GM12872 (cell line): ENCODE measurements around the gene RPAP2.

Experiments
- TF ChIP-seq, protein P1 (sequence below): IDR thresholded peaks from 3 replicates; pipeline ENCODE4 v1.5.1; 2011; ENCODE audit warnings: low read depth, mild to moderate bottlenecking, low read length, moderate library complexity; ENCODE audit not compliant: insufficient read depth

The RPAP2 gene

DNA sequence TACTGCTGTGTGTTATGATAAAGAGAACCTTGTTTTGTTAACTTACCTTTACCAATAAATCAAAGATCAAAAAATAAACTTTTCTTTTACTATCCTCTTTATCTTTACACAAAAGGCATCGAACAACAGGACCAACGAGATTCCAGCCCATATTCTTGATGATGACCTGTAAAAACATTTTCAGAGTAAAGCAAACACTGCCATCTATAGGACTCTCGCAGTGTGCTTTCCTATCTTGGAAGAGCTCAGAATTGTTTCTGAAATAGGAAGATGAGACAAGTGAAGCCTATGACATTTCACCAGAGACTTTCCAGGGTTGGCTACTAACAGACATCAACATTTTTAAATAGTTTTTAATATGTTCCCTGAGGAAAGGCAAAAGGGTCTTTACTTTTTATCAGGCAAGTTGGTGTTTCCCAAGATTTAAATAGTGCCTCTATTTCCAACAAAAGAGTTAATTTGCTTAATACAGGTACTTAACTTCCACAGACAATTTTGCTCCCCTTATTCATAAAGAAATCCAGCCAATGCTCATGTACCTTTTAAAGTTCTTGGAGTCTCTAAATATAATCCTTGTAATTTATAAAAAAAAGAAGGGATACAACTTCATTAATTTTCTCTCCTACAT lies 7.4 kb upstream of the RPAP2 start:
- TF ChIP-seq, protein P1, sequence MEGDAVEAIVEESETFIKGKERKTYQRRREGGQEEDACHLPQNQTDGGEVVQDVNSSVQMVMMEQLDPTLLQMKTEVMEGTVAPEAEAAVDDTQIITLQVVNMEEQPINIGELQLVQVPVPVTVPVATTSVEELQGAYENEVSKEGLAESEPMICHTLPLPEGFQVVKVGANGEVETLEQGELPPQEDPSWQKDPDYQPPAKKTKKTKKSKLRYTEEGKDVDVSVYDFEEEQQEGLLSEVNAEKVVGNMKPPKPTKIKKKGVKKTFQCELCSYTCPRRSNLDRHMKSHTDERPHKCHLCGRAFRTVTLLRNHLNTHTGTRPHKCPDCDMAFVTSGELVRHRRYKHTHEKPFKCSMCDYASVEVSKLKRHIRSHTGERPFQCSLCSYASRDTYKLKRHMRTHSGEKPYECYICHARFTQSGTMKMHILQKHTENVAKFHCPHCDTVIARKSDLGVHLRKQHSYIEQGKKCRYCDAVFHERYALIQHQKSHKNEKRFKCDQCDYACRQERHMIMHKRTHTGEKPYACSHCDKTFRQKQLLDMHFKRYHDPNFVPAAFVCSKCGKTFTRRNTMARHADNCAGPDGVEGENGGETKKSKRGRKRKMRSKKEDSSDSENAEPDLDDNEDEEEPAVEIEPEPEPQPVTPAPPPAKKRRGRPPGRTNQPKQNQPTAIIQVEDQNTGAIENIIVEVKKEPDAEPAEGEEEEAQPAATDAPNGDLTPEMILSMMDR, result peak; percentile 55

DNA sequence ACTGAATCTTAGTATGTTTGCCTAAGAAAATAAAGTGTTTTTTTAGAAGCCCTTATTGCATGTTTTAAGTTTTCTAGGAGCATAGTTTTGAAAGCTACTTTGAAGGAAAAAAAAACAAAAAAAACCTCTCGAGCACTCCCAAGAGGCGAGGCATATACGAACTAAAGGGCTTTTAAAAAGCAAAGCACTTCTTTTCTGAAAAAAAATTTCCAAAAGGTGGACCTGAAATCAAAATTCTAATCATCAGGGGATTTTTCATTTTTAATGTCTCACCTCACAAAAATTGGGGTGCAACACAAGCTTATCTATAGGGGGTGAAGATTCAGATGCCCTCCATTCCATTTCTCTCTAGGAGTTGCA lies 666 bp upstream of the RPAP2 start:
- TF ChIP-seq, protein P1, result no peak

DNA sequence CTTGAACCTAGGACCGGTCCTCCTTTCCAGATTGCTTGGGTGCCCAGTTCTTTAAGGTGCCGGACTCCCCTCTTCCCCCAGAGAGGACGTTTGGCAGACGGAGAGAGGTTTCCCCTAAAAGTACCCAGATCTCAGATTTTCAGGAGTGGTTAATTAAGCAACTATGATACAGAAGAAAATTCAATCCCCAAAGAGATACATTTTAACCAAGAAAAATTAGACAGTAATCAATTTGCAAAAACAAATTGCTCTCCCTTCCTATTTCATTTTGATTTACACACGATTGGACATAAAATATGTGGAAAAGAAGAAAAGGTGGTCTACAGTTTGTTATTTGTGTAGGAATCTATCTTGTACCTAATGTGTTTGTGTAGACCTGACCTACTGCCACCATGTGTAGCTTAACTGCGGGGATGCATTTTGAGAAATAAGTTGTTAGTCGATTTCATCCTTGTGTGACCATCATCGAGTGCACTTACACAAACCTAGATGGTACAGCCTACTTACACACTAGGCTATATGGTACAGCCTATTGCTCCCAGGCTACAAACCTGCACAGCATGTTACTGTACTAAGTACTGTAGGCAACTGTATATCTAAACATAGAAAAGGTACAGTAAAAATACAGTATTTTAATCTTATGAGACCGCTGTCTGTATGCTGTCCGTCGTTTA lies 755 bp downstream of the RPAP2 start:
- TF ChIP-seq, protein P1, result no peak

DNA sequence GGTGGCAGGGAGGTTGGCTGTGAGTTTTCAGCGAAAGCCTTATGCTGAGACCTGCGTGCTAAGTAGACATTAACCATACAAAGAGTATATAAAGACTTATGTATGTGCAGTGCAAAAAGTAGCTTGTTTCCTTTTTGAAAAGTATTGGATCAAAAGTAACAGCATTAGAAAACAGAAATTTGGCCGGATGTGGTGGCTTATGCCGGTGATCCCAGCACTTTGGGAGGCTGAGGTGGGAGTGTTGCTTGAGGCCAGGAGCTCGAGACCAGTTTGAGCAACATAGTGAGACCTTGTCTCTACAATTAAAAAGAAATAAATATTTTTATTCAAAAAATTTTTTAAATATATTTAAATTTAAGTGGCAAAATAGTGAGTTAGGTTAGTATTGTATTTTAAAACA lies 2.2 kb downstream of the RPAP2 start:
- TF ChIP-seq, protein P1, result no peak

DNA sequence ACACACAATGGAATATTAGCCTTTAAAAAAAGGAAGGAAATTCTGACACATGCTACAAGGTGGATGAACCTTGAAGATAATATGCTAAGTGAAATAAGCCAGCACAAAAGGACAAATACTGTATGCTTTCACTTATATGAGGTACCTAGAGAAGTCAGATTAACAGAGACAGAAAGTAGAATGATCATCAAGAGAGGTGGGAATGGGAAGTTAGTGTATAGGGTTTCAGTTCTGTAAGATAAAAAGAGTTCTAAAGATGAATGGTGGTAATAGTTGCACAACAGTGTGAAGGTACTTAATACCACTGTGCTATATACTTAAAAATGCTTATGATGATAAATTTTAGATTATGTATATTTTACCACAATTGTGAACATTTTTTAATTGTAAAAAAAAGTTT lies 7.2 kb downstream of the RPAP2 start:
- TF ChIP-seq, protein P1, result no peak

DNA sequence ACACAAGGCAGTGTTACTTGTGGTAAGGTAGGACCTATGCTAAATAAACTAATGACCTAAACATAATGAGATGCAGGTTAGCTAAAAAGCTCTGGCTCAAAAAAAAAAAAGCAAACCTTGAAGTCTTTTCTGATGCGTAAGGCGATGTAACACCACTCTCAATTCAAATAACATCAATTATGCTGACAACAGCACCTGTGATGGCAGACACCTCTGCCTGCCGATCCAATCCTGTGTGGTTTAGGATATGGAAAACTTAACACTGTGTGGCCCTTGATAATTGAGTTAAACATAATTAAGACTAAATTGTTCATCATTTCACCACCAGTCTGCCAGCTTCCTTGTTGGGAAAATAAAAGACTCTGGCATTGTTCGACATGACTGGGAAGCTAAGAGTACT lies 9.1 kb downstream of the RPAP2 start:
- TF ChIP-seq, protein P1, result no peak

DNA sequence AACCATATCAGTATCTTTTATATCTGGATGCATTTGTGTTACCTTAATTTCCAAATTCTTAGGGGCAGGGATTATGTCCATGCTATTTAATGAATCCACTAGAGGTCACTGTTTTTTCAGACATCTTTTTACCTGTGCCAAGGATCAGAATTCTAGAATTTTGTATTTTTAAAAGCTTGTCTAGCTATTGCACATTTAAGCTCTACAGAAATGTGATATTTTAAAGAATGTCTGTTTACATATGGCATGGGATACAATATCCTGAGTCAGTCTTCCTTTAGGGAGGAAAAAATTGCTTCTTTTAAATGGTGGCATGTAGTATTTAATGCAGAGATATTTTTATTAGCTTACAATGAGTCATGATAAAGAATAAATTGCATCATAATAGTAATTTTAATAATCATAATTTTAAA lies 11.3 kb downstream of the RPAP2 start:
- TF ChIP-seq, protein P1, result peak; percentile 41; the same call in 2 of the 3 replicates
